ENCODE results near the gene SLC35G3.

DNA sequence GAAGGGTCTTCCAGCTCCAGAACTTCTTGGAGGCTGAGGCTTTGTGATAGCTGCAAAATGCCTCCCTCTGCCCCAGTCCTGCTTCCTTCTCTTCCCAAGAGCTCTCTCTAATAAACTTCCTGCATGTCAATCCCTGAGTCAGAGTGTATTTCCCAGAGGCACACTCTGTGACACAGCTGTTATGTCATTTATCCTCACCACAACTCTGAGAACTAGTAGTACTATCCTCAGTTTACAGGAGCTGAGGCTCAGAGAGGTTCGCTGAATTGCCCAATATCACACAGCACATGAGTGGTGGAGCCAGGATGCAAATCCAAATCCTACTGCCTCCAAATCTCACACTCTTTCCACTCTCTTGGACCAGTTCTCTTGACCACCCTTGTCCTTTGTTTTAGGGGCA is 26.5 kb downstream of the SLC35G3 start:
- TF ChIP-seq POLR2A (IDR thresholded peaks at IDR 0.05; ENCODE audit: insufficient read depth in 1 of 2, low read depth in 2 of 2, low read length in 2 of 2) (no peak), MBD4 (IDR thresholded peaks at IDR 0.05; ENCODE audit: borderline replicate concordance, low read length) (no peak), POLR2AphosphoS5 (IDR thresholded peaks at IDR 0.05; ENCODE audit: low read depth, low read length) (no peak), RAD21 (CRISPR knock-in tag; IDR thresholded peaks at IDR 0.05) (no peak), ZNF431 (CRISPR knock-in tag; IDR thresholded peaks at IDR 0.05; ENCODE audit: borderline replicate concordance, low read depth) (no peak), PRPF4 (IDR thresholded peaks at IDR 0.05; ENCODE audit: low read depth, low read length, poor library complexity, severe bottlenecking) (no peak), KDM5A (IDR thresholded peaks at IDR 0.05; ENCODE audit: borderline replicate concordance, low read length) (no peak)
- TF ChIP-seq, protein P1, sequence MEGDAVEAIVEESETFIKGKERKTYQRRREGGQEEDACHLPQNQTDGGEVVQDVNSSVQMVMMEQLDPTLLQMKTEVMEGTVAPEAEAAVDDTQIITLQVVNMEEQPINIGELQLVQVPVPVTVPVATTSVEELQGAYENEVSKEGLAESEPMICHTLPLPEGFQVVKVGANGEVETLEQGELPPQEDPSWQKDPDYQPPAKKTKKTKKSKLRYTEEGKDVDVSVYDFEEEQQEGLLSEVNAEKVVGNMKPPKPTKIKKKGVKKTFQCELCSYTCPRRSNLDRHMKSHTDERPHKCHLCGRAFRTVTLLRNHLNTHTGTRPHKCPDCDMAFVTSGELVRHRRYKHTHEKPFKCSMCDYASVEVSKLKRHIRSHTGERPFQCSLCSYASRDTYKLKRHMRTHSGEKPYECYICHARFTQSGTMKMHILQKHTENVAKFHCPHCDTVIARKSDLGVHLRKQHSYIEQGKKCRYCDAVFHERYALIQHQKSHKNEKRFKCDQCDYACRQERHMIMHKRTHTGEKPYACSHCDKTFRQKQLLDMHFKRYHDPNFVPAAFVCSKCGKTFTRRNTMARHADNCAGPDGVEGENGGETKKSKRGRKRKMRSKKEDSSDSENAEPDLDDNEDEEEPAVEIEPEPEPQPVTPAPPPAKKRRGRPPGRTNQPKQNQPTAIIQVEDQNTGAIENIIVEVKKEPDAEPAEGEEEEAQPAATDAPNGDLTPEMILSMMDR (CRISPR knock-in tag; IDR thresholded peaks at IDR 0.05): no peak
- TF ChIP-seq, protein P2, sequence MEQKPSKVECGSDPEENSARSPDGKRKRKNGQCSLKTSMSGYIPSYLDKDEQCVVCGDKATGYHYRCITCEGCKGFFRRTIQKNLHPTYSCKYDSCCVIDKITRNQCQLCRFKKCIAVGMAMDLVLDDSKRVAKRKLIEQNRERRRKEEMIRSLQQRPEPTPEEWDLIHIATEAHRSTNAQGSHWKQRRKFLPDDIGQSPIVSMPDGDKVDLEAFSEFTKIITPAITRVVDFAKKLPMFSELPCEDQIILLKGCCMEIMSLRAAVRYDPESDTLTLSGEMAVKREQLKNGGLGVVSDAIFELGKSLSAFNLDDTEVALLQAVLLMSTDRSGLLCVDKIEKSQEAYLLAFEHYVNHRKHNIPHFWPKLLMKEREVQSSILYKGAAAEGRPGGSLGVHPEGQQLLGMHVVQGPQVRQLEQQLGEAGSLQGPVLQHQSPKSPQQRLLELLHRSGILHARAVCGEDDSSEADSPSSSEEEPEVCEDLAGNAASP (CRISPR knock-in tag; IDR thresholded peaks at IDR 0.05; ENCODE audit: borderline replicate concordance): no peak
